ENCODE data around the gene MCHR2.

DNA sequence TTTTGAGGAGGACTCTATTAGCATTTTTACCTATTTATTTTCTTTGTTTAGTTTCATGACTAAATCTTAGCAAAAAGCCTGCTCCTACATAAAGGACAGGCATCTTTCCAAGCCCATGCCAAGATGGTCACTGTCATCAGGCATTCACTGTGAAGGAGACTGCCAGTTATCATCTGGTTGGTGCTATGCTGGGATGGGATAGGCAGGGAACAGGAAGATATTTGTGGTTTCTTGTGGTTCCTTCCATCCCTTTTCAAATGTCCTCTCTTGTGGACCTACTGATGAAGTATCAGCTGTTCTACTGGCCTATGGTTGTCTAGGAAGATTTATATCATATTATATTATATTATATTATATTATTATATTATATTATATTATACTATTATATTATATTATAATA is 107.0 kb downstream of the MCHR2 start:
- TF ChIP-seq, protein P1, sequence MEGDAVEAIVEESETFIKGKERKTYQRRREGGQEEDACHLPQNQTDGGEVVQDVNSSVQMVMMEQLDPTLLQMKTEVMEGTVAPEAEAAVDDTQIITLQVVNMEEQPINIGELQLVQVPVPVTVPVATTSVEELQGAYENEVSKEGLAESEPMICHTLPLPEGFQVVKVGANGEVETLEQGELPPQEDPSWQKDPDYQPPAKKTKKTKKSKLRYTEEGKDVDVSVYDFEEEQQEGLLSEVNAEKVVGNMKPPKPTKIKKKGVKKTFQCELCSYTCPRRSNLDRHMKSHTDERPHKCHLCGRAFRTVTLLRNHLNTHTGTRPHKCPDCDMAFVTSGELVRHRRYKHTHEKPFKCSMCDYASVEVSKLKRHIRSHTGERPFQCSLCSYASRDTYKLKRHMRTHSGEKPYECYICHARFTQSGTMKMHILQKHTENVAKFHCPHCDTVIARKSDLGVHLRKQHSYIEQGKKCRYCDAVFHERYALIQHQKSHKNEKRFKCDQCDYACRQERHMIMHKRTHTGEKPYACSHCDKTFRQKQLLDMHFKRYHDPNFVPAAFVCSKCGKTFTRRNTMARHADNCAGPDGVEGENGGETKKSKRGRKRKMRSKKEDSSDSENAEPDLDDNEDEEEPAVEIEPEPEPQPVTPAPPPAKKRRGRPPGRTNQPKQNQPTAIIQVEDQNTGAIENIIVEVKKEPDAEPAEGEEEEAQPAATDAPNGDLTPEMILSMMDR (IDR thresholded peaks at IDR 0.05), result no peak
- no peak for TF ChIP-seq POLR2A (IDR thresholded peaks at IDR 0.05)
